ENCODE measurements around the gene HENMT1.

The HENMT1 gene

GRCh38 chr1:108627951-108628350 is 32.9 kb downstream of the HENMT1 start:
- no peaks in the 10 kb centered on the region for H3K9me3 Mint-ChIP-seq
- DNase-seq (no peak), ATAC-seq (replicated peaks) (no peak)
- H3K27ac Mint-ChIP-seq = no peak overlapping the region
- no peaks in the 10 kb centered on the region for H3K27me3 Mint-ChIP-seq
- no peak overlapping the region for H3K4me3 Mint-ChIP-seq
- peaks cover 0 to 10% of the 10 kb centered on the region in 2 donors for H3K4me1 Mint-ChIP-seq
- H3K36me3 Mint-ChIP-seq = peaks cover 24 to 43% of the 10 kb centered on the region in 2 donors

- Mint-ChIP-seq H3K27me3 (no peaks in the 10 kb centered on the region), H3K36me3 (peaks cover 24 to 44% of the 10 kb centered on the region in 2 donors), H3K9me3 (no peaks in the 10 kb centered on the region), H3K27ac (no peak overlapping the region), H3K4me3 (no peak overlapping the region), H3K4me1 (peaks cover 0 to 10% of the 10 kb centered on the region in 2 donors)
- ATAC-seq (replicated peaks) (no peak), DNase-seq (no peak)
Observed at GRCh38 chr1:108627256-108627655, 33.6 kb downstream of the HENMT1 start.

- Mint-ChIP-seq H3K27me3 (no peaks in the 10 kb centered on the region), H3K9me3 (no peaks in the 10 kb centered on the region), H3K4me1 (peaks cover 0 to 10% of the 10 kb centered on the region in 2 donors), H3K27ac (no peak overlapping the region), H3K4me3 (no peak overlapping the region), H3K36me3 (peaks cover 22 to 39% of the 10 kb centered on the region in 2 donors)
- ATAC-seq (replicated peaks) (no peak), DNase-seq (no peak)
Observed at GRCh38 chr1:108624069-108624468, 36.8 kb downstream of the HENMT1 start.

- H3K4me3 Mint-ChIP-seq = no peak overlapping the region
- H3K27ac Mint-ChIP-seq = no peak overlapping the region
- ATAC-seq (replicated peaks) = no peak
- no peak for DNase-seq
- peaks cover 10 to 17% of the 10 kb centered on the region in 2 donors for H3K36me3 Mint-ChIP-seq
- H3K9me3 Mint-ChIP-seq = no peaks in the 10 kb centered on the region
- H3K27me3 Mint-ChIP-seq = no peaks in the 10 kb centered on the region
- no peaks in the 10 kb centered on the region for H3K4me1 Mint-ChIP-seq
Observed at GRCh38 chr1:108617724-108618056, 43.2 kb downstream of the HENMT1 start.

- peaks cover 10 to 13% of the 10 kb centered on the region in 2 donors for H3K36me3 Mint-ChIP-seq
- H3K27ac Mint-ChIP-seq = no peak overlapping the region
- no peaks in the 10 kb centered on the region for H3K4me1 Mint-ChIP-seq
- H3K9me3 Mint-ChIP-seq = no peaks in the 10 kb centered on the region
- no peak overlapping the region for H3K4me3 Mint-ChIP-seq
- no peaks in the 10 kb centered on the region for H3K27me3 Mint-ChIP-seq
- DNase-seq (no peak), ATAC-seq (replicated peaks) (no peak)
Observed at GRCh38 chr1:108617008-108617723, 43.7 kb downstream of the HENMT1 start.

- DNase-seq (no peak), ATAC-seq (replicated peaks) (no peak)
- Mint-ChIP-seq H3K9me3 (no peaks in the 10 kb centered on the region), H3K4me1 (peaks cover 0 to 3% of the 10 kb centered on the region in 2 donors), H3K36me3 (peaks cover 2 to 3% of the 10 kb centered on the region in 2 donors), H3K27ac (no peak overlapping the region), H3K27me3 (no peaks in the 10 kb centered on the region), H3K4me3 (no peak overlapping the region)
Observed at GRCh38 chr1:108615544-108615943, 45.3 kb downstream of the HENMT1 start.

- DNase-seq = no peak
- peaks cover 11 to 14% of the 10 kb centered on the region in 2 donors for H3K4me1 Mint-ChIP-seq
- H3K36me3 Mint-ChIP-seq = peaks cover 18 to 25% of the 10 kb centered on the region in 2 donors
- no peak for ATAC-seq (replicated peaks)
- no peaks in the 10 kb centered on the region for H3K27me3 Mint-ChIP-seq
- no peak overlapping the region for H3K27ac Mint-ChIP-seq
- H3K4me3 Mint-ChIP-seq = no peak overlapping the region
- no peaks in the 10 kb centered on the region for H3K9me3 Mint-ChIP-seq
Observed at GRCh38 chr1:108612496-108612895, 48.4 kb downstream of the HENMT1 start.

- Mint-ChIP-seq H3K9me3 (no peaks in the 10 kb centered on the region), H3K4me1 (peaks cover 11 to 14% of the 10 kb centered on the region in 2 donors), H3K27me3 (no peaks in the 10 kb centered on the region), H3K4me3 (no peak overlapping the region), H3K27ac (no peak overlapping the region), H3K36me3 (peaks cover 20 to 28% of the 10 kb centered on the region in 2 donors)
- ATAC-seq (replicated peaks) (no peak), DNase-seq (no peak)
Observed at GRCh38 chr1:108611984-108612383, 48.9 kb downstream of the HENMT1 start.

- no peak for DNase-seq
- Mint-ChIP-seq H3K36me3 (peaks cover 29 to 37% of the 10 kb centered on the region in 2 donors), H3K4me3 (no peak overlapping the region), H3K4me1 (peaks cover 11 to 14% of the 10 kb centered on the region in 2 donors), H3K27me3 (no peaks in the 10 kb centered on the region), H3K27ac (no peak overlapping the region), H3K9me3 (no peaks in the 10 kb centered on the region)
- ATAC-seq (replicated peaks) = no peak
Observed at GRCh38 chr1:108610073-108610472, 50.8 kb downstream of the HENMT1 start.

GRCh38 chr1:108609483-108610049 is 51.3 kb downstream of the HENMT1 start:
- H3K36me3 Mint-ChIP-seq = peaks cover 31 to 39% of the 10 kb centered on the region in 2 donors
- peak overlapping the region; percentile 4 for H3K27ac Mint-ChIP-seq

GRCh38 chr1:108606478-108606877 is 54.4 kb downstream of the HENMT1 start:
- ATAC-seq (replicated peaks) (no peak), DNase-seq (no peak)
- peaks cover 35 to 44% of the 10 kb centered on the region in 2 donors for H3K36me3 Mint-ChIP-seq
- H3K9me3 Mint-ChIP-seq = no peaks in the 10 kb centered on the region
- H3K27me3 Mint-ChIP-seq = no peaks in the 10 kb centered on the region
- no peak overlapping the region for H3K27ac Mint-ChIP-seq
- H3K4me1 Mint-ChIP-seq = peaks cover 14 to 28% of the 10 kb centered on the region in 2 donors
- H3K4me3 Mint-ChIP-seq = no peak overlapping the region

More at GRCh38 chr1:108609483-108610049, 51.3 kb downstream of the HENMT1 start:
- Mint-ChIP-seq H3K4me3 (no peak overlapping the region), H3K27me3 (no peaks in the 10 kb centered on the region), H3K9me3 (no peaks in the 10 kb centered on the region), H3K4me1 (peaks cover 11 to 14% of the 10 kb centered on the region in 2 donors)
- DNase-seq = no peak
- ATAC-seq (replicated peaks) = no peak

- DNase-seq (no peak), ATAC-seq (replicated peaks) (no peak)
- no peak overlapping the region for H3K27ac Mint-ChIP-seq
- H3K4me1 Mint-ChIP-seq = peaks cover 11 to 28% of the 10 kb centered on the region in 2 donors
- no peaks in the 10 kb centered on the region for H3K9me3 Mint-ChIP-seq
- peaks cover 35 to 41% of the 10 kb centered on the region in 2 donors for H3K36me3 Mint-ChIP-seq
- no peaks in the 10 kb centered on the region for H3K27me3 Mint-ChIP-seq
- H3K4me3 Mint-ChIP-seq = no peak overlapping the region
Observed at GRCh38 chr1:108605633-108606032, 55.3 kb downstream of the HENMT1 start.

- Mint-ChIP-seq H3K27me3 (no peaks in the 10 kb centered on the region), H3K4me1 (peaks cover 8 to 34% of the 10 kb centered on the region in 2 donors), H3K27ac (peak overlapping the region; percentile 68), H3K4me3 (peak overlapping the region in 1 of 2 donors; percentile 10), H3K36me3 (peaks cover 22 to 27% of the 10 kb centered on the region in 2 donors), H3K9me3 (no peaks in the 10 kb centered on the region)
- DNase-seq = no peak
- ATAC-seq (replicated peaks) = peak; percentile 78 to 92
Observed at GRCh38 chr1:108601708-108602410, 59.0 kb downstream of the HENMT1 start.

GRCh38 chr1:108600504-108600903 is 60.4 kb downstream of the HENMT1 start:
- H3K4me3 Mint-ChIP-seq = no peak overlapping the region
- no peak for ATAC-seq (replicated peaks)
- no peak overlapping the region for H3K27ac Mint-ChIP-seq
- no peaks in the 10 kb centered on the region for H3K27me3 Mint-ChIP-seq
- H3K9me3 Mint-ChIP-seq = no peaks in the 10 kb centered on the region
- no peak for DNase-seq
- peaks cover 16 to 21% of the 10 kb centered on the region in 2 donors for H3K36me3 Mint-ChIP-seq
- peaks cover 8 to 45% of the 10 kb centered on the region in 2 donors for H3K4me1 Mint-ChIP-seq

All from stimulated activated naive B cell treated with anti-CD40 and anti-IgM and Interleukin-4, amounts not matched to agents 10 μg/mL and 1 μg/mL and 100 μg/mL, for 72 hours (primary cell).